Measurements from ENCODE around the gene HHIP. TPM values are rescaled to one million over a fixed set of nuclear protein-coding genes. Genes with fewer than 3 reads are reported as not detected.

HHIP gene
- total and polyA plus RNA-seq, 2 of the 13 experiments (the other 11 are each of a cell fraction or from before 2014, with no cell fraction given), result not detected

DNA sequence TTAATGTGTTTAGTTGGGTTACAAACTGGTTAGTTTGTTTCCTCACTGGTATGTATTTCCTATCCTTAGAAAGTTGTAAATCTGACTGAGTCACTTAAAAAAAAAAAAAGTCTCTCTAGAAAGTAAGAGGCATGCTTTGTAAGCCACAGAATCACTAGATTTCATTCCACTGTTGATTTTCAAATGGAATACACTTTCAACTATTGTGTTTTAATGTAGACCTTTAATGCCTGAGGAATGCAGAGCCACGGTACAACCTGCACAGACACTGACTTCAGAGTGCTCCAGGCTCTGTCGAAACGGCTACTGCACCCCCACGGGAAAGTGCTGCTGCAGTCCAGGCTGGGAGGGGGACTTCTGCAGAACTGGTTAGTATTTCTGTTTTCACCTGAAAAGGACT lies 88.6 kb downstream of the HHIP start:
- no TSS peak for BruUV-seq (replicated peaks)
- Histone ChIP-seq H4K20me1 (ENCODE audit: insufficient read depth, low read length) (no peaks in the 10 kb centered on the region), H3K4me1 (ENCODE audit: insufficient read depth, low read length) (no peaks in the 10 kb centered on the region), H3K36me3 (replicated peaks in 1 of 2; ENCODE audit: control insufficient read depth in 1 of 2, insufficient read depth in 2 of 2, low read length in 2 of 2) (no peaks in the 10 kb centered on the region), H3K4me2 (ENCODE audit: low read depth, low read length) (no peak overlapping the region), H3K9me3 (ENCODE audit: low read length) (no peaks in the 10 kb centered on the region), H3K4me3 (replicated peaks in 1 of 3; ENCODE audit: insufficient read depth in 1 of 3, low read depth in 2 of 3, low read length in 3 of 3) (no peak overlapping the region), H3K79me2 (ENCODE audit: insufficient read depth, low read length) (no peaks in the 10 kb centered on the region), H2AFZ (ENCODE audit: low read length) (no peak overlapping the region), H3K9ac (ENCODE audit: insufficient read depth, low read depth, low read length) (no peak overlapping the region), H3K27ac (ENCODE audit: extremely low read length, insufficient read depth, low read length) (no peak overlapping the region), H3K27me3 (ENCODE audit: control insufficient read depth in 1 of 2, insufficient read depth in 2 of 2, low read length in 2 of 2) (no peaks in the 10 kb centered on the region)
- ATAC-seq, result no peak
- FAIRE-seq, result no peak
- in situ Hi-C loops (cut with HindIII; ENCODE audit: extremely low pct_ligation_motif_present, low pct_unique_long_range_greater_than_20kb) (no loop called here), intact Hi-C loops (cut with micrococcal nuclease; ENCODE audit: unreplicated experiment) (no loop called here)
- WGBS (ENCODE audit: low lambda C conversion rate), result 0% methylated on average over 2 of the region's 4 CpGs
- TF ChIP-seq FOXC1 (CRISPR knock-in tag; IDR thresholded peaks at IDR 0.05; ENCODE audit: borderline replicate concordance) (no peak), CCAR2 (optimal IDR thresholded peaks at IDR 0.05; ENCODE audit: low read depth, low read length) (no peak), ATF7-NPFF (CRISPR knock-in tag; IDR thresholded peaks at IDR 0.05; ENCODE audit: low read depth) (no peak), ZFX (CRISPR knock-in tag; IDR thresholded peaks at IDR 0.05; ENCODE audit: low read depth) (no peak), CBFB (CRISPR knock-in tag; IDR thresholded peaks at IDR 0.05) (no peak), PRPF4 (IDR thresholded peaks at IDR 0.05; ENCODE audit: low read depth, low read length, poor library complexity, severe bottlenecking) (no peak), REL (CRISPR knock-in tag; conservative IDR thresholded peaks at IDR 0.05) (no peak), ZNF883 (CRISPR knock-in tag; IDR thresholded peaks at IDR 0.05; ENCODE audit: not compliant biosample characterization) (no peak), REPIN1 (CRISPR knock-in tag; IDR thresholded peaks at IDR 0.05; ENCODE audit: borderline replicate concordance, low read depth) (no peak)
- TF ChIP-seq, protein P1, sequence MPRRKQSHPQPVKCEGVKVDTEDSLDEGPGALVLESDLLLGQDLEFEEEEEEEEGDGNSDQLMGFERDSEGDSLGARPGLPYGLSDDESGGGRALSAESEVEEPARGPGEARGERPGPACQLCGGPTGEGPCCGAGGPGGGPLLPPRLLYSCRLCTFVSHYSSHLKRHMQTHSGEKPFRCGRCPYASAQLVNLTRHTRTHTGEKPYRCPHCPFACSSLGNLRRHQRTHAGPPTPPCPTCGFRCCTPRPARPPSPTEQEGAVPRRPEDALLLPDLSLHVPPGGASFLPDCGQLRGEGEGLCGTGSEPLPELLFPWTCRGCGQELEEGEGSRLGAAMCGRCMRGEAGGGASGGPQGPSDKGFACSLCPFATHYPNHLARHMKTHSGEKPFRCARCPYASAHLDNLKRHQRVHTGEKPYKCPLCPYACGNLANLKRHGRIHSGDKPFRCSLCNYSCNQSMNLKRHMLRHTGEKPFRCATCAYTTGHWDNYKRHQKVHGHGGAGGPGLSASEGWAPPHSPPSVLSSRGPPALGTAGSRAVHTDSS (CRISPR knock-in tag; conservative IDR thresholded peaks at IDR 0.05), result no peak
- TF ChIP-seq, protein P2, sequence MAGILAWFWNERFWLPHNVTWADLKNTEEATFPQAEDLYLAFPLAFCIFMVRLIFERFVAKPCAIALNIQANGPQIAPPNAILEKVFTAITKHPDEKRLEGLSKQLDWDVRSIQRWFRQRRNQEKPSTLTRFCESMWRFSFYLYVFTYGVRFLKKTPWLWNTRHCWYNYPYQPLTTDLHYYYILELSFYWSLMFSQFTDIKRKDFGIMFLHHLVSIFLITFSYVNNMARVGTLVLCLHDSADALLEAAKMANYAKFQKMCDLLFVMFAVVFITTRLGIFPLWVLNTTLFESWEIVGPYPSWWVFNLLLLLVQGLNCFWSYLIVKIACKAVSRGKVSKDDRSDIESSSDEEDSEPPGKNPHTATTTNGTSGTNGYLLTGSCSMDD (CRISPR knock-in tag; IDR thresholded peaks at IDR 0.05), result no peak
- TF ChIP-seq, protein P3, sequence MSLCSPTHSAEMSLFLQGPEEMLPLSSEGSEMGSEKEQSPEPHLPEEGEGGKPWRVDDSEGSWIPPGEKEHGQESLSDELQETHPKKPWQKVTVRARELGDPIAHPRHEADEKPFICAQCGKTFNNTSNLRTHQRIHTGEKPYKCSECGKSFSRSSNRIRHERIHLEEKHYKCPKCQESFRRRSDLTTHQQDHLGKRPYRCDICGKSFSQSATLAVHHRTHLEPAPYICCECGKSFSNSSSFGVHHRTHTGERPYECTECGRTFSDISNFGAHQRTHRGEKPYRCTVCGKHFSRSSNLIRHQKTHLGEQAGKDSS (CRISPR knock-in tag; IDR thresholded peaks at IDR 0.05; ENCODE audit: borderline replicate concordance, low read depth), result no peak
- TF ChIP-seq, protein P4, sequence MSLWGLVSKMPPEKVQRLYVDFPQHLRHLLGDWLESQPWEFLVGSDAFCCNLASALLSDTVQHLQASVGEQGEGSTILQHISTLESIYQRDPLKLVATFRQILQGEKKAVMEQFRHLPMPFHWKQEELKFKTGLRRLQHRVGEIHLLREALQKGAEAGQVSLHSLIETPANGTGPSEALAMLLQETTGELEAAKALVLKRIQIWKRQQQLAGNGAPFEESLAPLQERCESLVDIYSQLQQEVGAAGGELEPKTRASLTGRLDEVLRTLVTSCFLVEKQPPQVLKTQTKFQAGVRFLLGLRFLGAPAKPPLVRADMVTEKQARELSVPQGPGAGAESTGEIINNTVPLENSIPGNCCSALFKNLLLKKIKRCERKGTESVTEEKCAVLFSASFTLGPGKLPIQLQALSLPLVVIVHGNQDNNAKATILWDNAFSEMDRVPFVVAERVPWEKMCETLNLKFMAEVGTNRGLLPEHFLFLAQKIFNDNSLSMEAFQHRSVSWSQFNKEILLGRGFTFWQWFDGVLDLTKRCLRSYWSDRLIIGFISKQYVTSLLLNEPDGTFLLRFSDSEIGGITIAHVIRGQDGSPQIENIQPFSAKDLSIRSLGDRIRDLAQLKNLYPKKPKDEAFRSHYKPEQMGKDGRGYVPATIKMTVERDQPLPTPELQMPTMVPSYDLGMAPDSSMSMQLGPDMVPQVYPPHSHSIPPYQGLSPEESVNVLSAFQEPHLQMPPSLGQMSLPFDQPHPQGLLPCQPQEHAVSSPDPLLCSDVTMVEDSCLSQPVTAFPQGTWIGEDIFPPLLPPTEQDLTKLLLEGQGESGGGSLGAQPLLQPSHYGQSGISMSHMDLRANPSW (CRISPR knock-in tag; IDR thresholded peaks at IDR 0.05; ENCODE audit: borderline replicate concordance), result no peak
- ChIA-PET CTCF (ENCODE audit: low intra/inter-chr PET ratio, low total read pairs) (no interaction called here), POLR2A (no interaction called here)
- no peak for DNase-seq (ENCODE audit: low spot score)

All from HepG2 (cell line).